ENCODE results near the gene MCF2. TPM values are rescaled to one million over a fixed set of nuclear protein-coding genes. Genes with fewer than 3 reads are reported as not detected.
"Not testable (repeated sequence)": the region's sequence is repeated elsewhere in the genome, so short reads cannot be mapped to it uniquely, and the experiment has no call there.

Gene MCF2, protein sequence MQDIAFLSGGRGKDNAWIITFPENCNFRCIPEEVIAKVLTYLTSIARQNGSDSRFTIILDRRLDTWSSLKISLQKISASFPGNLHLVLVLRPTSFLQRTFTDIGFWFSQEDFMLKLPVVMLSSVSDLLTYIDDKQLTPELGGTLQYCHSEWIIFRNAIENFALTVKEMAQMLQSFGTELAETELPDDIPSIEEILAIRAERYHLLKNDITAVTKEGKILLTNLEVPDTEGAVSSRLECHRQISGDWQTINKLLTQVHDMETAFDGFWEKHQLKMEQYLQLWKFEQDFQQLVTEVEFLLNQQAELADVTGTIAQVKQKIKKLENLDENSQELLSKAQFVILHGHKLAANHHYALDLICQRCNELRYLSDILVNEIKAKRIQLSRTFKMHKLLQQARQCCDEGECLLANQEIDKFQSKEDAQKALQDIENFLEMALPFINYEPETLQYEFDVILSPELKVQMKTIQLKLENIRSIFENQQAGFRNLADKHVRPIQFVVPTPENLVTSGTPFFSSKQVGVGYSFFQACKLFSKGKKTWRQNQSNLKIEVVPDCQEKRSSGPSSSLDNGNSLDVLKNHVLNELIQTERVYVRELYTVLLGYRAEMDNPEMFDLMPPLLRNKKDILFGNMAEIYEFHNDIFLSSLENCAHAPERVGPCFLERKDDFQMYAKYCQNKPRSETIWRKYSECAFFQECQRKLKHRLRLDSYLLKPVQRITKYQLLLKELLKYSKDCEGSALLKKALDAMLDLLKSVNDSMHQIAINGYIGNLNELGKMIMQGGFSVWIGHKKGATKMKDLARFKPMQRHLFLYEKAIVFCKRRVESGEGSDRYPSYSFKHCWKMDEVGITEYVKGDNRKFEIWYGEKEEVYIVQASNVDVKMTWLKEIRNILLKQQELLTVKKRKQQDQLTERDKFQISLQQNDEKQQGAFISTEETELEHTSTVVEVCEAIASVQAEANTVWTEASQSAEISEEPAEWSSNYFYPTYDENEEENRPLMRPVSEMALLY
- 1 to 10 TPM in 3 of 4 donors, under 1 TPM in 1; 0.75 to 1.2 (median 1.1) TPM for polyA plus RNA-seq (ENCODE audit: insufficient read length in 4 of 4)

DNA sequence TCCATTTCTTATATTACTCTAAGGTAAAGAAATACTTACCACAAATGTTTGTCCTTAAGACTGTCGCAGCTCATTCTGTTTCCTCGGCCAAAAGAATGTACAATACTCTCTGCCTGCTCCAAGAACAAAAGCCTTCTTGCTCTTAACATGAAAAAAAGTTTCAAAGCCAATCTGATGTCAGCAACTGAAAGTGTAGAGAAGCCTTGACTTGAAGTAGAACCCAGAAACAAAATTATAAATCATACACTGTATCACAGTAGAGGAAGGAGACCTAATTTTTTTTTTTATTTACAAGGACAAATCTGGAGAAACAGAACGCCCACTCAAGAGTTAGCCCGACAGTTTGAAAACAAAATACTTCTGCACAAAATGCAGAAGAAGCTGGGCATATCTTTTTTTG, at the start of gene MCF2:
Gene MCF2 (minus strand): TSS at position 101 of the 400 bp plus-strand sequence. CDS start 56,423 bp downstream, outside the sequence.
- DNase-seq (ENCODE audit: low read depth in 4 of 4, low spot score in 3 of 4), result no peak

DNA sequence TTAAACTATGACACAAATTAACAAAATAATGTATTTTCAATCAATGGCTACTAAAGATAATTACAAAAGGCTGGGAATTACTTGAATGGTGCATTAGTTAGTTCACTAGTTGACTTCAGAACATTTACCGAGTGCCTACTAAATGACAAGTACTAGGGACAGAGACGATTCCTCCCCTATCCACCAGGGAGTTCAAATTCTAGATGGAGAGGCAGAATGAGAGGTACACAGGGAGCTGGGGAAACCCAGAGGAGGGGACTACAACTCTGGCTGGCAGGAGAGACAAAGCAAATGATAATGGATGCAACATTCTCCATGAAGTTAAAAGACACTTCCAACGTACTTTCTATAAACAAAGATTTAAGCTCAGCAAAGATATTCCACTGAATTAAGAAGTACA, 43.1 kb upstream of the MCF2 start:
- DNase-seq (ENCODE audit: low read depth in 4 of 4, low spot score in 3 of 4), result no peak

DNA sequence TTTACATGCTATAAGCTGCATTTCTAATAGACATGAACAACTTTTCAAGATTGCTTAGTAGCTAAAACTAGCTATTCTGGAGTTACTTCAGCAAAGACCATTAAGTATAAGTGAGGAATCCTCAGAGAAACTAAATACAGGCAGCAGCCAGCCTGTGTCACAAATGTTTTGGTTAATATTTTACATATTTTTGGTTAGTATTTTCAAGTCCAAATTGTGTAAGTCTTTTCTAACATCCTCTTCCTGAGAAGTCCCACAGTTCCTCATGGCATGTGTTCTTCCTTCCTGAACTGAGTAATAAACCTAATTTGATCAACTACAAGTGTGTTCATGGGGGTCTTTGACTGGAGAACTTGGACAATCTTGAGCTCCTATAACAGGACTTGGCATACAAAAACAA, 42.4 kb upstream of the MCF2 start:
- no peak for DNase-seq (ENCODE audit: low read depth in 4 of 4, low spot score in 3 of 4)

DNA sequence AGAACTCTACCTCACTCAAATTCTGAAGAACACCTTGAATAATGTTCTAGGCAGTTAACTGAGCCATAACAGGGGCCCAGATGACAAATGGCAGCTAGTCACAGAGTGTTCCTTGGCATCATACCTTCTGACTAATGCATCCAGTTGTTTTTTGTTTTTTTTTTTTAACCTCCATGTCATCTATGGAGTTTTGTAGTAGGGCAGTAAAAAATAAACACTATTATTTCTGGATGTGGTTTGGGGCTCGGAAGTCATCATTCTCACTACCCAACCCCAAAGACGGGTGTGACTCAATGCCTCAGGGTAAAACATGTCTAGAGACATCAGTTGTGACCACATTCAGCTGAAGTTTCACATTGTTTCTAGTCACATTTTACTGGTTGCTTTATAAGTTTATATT, 31.2 kb upstream of the MCF2 start:
- DNase-seq (ENCODE audit: low read depth in 4 of 4, low spot score in 3 of 4), result no peak

DNA sequence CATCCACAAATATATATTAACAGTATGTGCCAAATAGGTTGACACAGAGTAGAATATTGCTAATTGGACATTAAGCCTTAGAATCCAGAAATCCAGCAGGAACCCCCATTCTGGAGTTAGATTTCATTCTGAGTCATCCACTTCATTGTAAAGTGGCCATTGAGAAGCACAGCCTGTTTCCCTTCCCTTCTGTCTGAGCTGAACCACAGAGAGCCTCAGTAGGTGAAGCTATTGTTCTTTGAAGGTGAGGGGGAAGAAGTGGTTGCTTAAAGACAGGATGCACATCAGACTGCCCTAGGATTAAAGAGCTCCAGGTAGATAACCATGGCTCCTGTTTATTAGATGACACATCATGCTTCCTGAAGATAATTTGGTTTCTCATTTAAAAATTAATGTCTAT, 30.6 kb upstream of the MCF2 start:
- DNase-seq (ENCODE audit: low read depth in 4 of 4, low spot score in 3 of 4), result no peak

DNA sequence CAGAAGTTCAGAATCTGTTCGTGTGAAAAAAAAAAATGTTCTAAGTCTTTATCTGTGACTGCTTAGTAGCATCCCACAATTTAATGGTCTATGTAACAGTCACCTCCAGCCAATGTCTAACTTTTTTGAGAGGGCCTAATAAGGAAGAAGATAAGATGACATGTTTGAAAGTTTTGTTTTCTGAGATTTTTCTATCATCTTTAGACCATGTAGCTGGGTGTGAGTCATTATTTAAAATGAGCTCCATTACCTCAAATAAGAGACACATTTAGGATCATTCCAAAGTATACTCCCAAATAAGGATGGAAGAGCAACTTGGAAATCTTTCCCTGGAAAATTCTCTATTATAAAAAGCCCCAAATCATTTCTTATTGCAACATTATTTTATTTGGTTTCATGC, 28.2 kb upstream of the MCF2 start:
- no peak for DNase-seq (ENCODE audit: low read depth in 4 of 4, low spot score in 3 of 4)

DNA sequence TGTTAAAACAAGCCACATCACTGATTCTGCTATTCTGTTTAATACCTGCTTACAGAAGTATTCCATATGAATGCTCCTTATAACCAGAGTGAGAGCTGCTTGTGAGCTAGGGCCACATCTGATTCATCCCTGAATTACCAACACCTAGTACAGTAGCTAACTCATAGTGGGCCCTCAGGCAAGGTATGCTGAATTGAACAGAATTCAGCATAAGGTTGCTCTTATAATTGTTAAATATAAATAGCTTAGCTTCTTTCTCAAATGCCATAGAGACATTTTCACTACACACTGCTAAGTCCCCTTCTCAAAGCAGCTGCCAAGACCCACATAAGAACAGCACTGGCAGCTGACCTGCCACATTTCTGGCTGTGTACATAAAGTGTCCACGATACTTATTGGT, 27.0 kb upstream of the MCF2 start:
- no peak for DNase-seq (ENCODE audit: low read depth in 4 of 4, low spot score in 3 of 4)

DNA sequence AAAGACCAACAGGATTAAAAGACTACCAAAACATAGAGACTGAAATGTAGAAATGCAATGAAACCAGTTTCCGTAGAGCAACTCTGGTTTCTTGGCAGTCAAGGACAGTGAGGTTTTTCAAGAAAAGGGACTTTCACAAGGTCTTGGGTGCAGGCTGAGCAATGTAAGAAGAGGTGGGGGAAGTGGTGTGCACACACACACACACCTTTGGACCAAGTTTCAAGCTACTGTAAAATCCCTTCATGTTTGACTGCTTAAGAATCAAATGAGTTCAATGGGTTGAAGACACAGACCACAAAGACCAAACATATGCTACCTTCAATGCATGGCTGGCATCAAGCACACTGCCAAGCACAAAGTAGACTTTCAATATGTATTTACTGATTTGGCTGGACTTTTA, 17.8 kb upstream of the MCF2 start:
- DNase-seq (ENCODE audit: low read depth in 4 of 4, low spot score in 3 of 4), result no peak

DNA sequence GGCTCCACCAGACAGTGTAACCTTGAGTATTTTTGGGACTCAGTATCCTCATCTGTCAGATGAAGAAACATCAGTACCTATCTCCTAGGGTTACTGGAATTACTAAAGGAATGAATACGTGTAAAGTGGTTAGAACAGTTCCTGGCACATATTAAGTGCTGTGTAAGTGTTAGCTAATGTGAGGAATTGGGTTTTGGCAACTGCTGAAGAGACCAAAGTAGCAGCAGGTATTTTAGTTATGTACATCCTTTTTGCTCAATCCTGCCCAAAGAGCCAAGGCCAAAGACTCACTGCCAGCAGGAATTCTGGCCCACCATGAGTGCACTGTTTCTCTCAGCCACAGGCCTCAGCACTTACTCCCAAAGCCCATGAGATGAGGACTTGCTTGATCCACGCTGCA, 16.7 kb upstream of the MCF2 start:
- no peak for DNase-seq (ENCODE audit: low read depth in 4 of 4, low spot score in 3 of 4)

DNA sequence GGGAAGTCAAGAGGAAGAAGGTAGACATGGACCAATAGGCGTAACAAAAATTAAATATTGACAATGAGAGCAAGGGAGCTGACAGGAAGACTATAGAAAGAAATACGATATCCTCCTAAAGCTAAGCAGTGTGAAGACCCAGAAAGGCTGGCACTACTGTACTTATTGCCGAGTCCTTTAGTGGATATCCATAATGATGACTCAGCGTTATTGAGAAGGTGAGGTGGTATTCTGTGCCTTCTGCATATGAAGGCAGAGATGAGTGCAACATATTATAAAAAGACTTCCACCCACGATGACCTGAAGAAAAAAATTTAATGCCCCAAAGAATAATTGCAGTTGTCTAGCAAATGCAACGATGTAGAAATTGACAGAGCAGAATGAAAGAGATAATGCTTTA, 13.0 kb upstream of the MCF2 start:
- no peak for DNase-seq (ENCODE audit: low read depth in 4 of 4, low spot score in 3 of 4)

DNA sequence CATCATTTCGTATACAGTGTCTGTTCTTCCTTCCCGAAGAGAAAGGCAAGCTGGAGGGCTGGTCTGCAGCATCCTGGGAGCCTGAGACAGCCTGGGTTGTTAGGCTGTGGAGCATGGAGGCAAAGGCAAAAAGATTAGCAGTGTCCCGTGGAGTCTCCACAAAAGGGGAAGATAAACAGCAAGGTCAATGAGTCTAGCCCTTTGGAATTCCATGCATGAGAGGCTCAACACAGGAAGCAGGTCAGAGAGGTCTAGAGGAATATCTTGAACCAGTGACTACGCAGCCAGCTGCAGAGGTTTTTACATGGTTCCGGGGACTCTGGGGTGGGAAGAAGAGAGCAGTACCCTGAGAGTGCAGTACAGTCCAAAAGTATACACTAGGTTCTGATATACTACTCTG, 12.2 kb upstream of the MCF2 start:
- DNase-seq (ENCODE audit: low read depth in 4 of 4, low spot score in 3 of 4), result no peak

DNA sequence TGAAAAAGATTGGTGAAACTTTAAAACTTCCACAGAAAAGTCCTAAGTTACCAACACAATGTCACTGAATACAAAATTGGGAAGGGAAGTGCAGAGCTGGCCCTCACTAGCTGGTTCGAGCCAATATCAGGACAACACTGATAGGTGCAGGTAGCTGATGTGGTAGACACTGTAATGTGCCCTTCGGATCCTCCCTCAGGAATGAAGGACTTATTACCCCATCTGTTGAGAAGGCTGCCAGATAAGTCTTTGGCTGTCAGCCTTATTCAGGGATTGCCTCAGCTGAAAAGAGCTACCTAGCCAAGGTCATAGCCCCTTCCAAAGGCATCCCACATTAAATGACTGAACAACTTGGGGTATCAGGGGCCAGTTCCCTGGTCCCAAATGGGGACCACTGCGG, 5.3 kb downstream of the MCF2 start:
- DNase-seq (ENCODE audit: low read depth in 4 of 4, low spot score in 3 of 4), result no peak

DNA sequence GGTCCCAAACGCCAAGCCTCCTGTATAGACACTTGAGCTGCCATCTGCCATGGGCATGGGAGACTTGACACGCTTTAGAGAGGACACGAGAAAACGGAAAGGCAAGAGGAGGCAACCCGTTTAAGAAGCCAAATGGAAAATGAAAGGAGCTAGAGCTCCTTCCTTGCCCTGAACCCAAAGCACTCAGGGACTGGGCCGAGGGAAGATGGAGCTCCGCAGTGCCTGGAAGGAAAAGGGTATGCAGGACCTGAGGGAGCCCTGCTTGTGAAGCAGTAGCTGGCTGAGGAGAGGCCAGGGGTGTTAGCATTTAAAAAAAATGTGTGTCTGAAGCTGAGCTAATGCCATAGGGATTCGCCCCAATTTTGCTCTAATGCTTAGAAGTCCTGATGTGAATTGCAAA, 15.1 kb downstream of the MCF2 start:
- no peak for DNase-seq (ENCODE audit: low read depth in 4 of 4, low spot score in 3 of 4)

DNA sequence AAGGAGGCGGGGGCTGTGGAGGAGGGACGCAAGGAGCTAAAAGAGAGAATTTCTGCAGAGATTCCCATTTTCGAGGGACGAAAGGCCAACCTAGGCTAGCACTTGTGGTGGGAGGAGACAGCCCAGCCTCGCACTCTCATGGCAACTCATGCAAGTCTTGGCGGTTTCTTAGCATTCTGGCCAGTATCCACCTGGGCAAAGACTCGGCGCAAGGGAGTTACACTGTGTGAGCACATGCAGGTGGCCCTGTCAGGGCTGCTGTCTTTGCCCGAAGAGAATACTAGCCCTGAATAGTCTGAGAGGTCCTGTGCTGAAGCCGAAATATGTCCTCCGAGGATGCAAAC, 15.5 kb downstream of the MCF2 start:
- DNase-seq (ENCODE audit: low read depth in 4 of 4, low spot score in 3 of 4), result no peak

DNA sequence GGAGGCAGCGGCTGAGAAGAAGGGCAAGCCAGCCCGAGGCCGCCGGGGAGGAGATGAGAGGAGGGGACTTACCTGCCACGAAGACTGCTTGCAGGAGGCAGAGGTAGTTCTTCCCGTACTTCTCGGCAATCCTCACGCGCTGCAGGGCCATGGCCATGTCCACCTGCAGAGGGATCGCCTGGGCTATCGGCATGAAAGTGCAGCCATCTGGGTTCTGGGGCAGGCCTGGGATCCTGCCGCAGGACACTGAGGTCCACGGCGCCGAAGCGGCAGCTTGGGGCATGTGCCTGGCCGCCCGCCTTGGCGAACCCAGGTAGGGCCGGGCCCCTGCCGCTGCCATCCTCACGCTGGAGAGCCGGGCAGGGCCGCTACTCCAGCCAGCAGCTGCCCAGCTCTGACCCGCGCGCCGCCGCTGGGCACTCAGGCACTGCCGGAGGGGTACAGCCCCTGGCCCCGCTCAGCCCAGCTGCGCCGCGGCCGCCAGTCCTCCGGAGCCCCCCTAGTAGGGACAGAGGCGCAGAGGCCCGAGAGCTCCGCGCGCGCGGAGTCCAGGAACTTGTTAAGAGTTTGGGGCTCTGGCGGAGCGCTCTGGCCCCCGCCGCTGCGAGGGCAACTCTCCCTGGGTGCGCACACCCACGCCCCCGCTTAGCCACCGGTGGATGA, 16.0 kb downstream of the MCF2 start:
- DNase-seq (ENCODE audit: low read depth in 4 of 4, low spot score in 3 of 4), result no peak

DNA sequence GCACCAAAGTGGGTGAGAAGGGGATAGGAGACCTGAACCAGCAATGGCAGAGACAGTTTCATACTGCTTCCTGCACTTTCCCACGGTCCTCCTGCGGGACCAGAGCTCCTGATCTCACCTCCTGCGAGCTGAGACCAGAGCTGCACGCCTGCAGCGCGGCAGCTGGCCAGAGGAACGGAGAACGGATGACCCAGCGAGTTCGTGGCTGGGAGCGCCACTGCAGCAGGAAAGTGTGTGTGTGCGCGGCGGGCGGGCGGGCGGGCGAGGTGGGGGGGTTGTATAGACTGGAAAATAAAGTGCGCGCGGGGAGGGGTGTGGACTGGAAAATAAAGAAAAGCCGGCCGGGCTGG, 16.5 kb downstream of the MCF2 start:
- no peak for DNase-seq (ENCODE audit: low read depth in 4 of 4, low spot score in 3 of 4)

DNA sequence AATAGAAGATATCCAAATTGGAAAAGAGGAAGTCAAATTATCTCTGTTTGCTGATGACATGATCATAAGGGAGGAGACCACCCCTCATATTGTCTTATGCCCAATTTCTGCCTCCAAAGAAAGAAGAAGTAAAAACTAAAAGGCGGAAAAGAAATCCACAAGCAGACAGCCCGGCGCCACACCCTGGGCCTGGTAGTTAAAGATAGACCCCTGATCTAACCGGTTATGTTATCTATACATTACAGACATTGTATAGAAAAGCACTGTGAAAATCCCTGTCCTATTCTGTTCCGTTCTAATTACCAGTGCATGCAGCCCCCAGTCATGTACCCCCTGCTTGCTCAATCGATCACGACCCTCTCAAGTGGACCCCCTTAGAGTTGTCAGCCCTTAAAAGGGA, 22.8 kb downstream of the MCF2 start:
- DNase-seq (ENCODE audit: low read depth in 4 of 4, low spot score in 3 of 4), result not testable (repeated sequence)

DNA sequence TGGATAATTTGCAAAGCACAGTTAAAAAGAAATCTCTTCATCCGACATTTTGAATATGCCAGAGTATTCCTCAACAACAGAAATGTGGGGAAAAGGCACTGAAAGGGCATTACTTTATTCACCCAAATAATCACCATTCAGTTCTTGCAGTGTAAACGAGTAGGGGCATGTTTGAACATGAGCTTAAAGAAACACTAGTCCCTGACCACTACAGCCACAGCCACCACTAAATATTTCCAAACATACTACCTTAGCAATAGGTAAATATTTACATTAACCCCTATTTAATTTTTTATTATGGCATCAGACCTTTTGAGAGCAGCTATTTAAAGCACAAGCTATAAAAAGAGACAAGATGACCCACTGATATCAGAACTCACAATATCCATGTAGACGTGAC, 27.6 kb downstream of the MCF2 start:
- DNase-seq (ENCODE audit: low read depth in 4 of 4, low spot score in 3 of 4), result no peak

DNA sequence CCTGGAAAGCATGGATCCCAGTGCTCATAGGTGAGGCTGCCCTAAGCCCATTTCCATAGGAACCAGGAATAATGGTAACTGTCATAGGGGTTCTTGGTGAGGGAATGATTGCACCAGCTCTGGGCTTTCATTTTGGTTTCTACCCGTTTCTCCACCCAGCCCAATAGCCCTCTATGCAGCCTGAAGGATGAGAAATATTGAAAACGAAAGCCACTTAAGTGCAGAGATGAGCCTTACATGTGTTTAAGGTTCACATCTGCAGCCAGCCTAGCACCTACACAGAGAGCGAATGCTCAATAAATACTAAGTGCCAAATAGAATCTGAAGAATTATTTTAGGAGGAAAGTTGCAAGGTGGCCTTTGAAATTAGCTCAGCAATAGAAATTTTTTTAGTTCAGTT, 60.4 kb downstream of the MCF2 start:
- no peak for DNase-seq (ENCODE audit: low read depth in 4 of 4, low spot score in 3 of 4)

DNA sequence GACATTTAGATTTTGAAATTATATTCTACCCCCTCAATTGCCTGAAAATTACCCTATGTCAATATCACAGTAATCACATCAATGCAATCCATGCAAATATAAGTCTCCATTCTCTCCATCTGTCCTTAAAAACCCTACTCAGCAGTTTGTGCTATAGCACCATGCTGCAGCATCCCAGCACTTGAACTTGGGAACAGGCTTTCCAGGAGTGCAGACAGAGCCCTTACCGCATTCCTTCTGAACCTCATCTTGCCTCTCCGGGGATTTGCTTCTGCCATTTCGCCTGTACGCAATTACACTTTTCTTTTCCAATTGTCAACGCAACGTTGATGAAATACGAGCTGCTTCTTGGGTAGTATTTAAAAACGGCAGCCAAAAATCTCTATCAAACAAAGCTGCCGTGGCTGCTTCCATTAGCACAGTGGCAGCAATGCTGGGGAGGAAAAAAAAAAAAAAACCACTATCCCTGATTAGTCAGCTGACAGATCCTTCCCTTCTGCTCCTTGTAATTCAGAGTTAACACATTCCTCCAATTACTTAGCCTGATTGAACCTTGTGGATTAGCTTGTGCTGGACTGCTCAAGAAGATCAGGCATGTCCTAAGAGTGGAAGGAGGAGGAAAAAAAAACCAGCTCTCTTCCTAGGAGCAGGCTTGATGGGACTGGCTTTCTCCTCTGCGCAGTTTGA, 65.6 kb downstream of the MCF2 start:
- DNase-seq (ENCODE audit: low read depth in 4 of 4, low spot score in 3 of 4), result no peak

DNA sequence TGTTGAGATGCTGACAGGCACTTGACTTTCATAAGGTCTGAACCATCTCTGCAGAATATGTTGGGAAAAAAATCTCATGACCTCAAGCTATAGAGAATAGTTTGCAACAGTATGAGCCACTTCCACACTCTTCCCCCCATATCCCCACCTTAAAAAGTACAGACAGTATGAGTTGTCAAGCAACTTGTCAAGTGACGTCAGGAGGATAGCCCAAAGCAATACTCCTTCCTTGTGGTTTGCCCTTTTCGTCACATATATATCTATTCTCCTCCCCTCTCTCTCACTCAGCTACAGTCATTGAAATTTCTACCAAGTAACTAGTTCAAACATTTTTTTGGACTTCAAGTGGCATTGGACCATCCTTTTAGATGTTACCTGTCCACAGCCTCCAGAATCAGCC, 67.7 kb downstream of the MCF2 start:
- DNase-seq (ENCODE audit: low read depth in 4 of 4, low spot score in 3 of 4), result no peak
